AG04449 (cell line): Measurements from ENCODE around the gene ZNF234.
"Not testable (repeated sequence)": the region's sequence is repeated elsewhere in the genome, so short reads cannot be mapped to it uniquely, and the experiment has no call there.

Experiments
- CTCF ChIA-PET: fragments of 350-600 bp; formaldehyde crosslinking; extraction: SDS; loops from one replicate; lab custom pipeline; 2021; ENCODE audit warnings: antibody characterized with exemption; lab: Yijun Ruan, JAX
- POLR2A ChIA-PET: fragments of 400-600, 350-600 bp; formaldehyde crosslinking; extraction: SDS; loops from one replicate; lab custom pipeline; 2020; ENCODE audit warnings: antibody characterized with exemption, inconsistent platforms; lab: Yijun Ruan, JAX
- DNase-seq: peaks from one replicate; pipeline ENCODE4 v3.0.0-alpha.2; 2010; ENCODE audit warnings: low read depth, low spot score
- H3K4me3 ChIP-seq: 2 replicates; pipeline ENCODE4 v1.5.1; 2011; ENCODE audit warnings: low read depth, mild to moderate bottlenecking, control low read depth, low read length
- CTCF ChIP-seq: IDR thresholded peaks from one replicate; pipeline ENCODE4 v1.5.1; 2011; ENCODE audit warnings: mild to moderate bottlenecking, moderate library complexity, low read length, control low read depth, inconsistent platforms; ENCODE audit not compliant: insufficient read depth; ENCODE audit errors: missing control alignments

Gene ZNF234

GRCh38 chr19:44111910-44112463, 29.4 kb upstream of the ZNF234 start:
- ChIA-PET CTCF (no interaction called here), POLR2A (no interaction called here)
- peak; percentile 73 for DNase-seq
- peak overlapping the region; percentile 87 for H3K4me3 ChIP-seq
- TF ChIP-seq CTCF, result no peak

- ChIA-PET CTCF (no interaction called here), POLR2A (interaction anchor here (0.7 kb wide), 1 partner anchor 100 kb away, joined by 3 read pairs; the partner anchor contains the start of gene ZNF227)
- DNase-seq, result no peak
- peak overlapping the region; percentile 87 for H3K4me3 ChIP-seq
- no peak for TF ChIP-seq CTCF
These were observed 28.6 kb upstream of the ZNF234 start for GRCh38 chr19:44112802-44113137.

GRCh38 chr19:44113138-44113783, 28.1 kb upstream of the ZNF234 start, which contains the start of gene ZNF225:
TSS of gene ZNF225 (plus strand) at chr19:44113399. CDS start at chr19:44115828, 2,429 bp downstream.
- CTCF ChIA-PET, result no interaction called here
- H3K4me3 ChIP-seq, result peak within 1 kb of the TSS; percentile 87
- peak; percentile 91 for DNase-seq
- POLR2A ChIA-PET, result interaction anchor here (0.7 to 1.1 kb wide), 2 partner anchors 51 to 99 kb away, joined by 3 to 5 read pairs; partner anchors contain the start of genes ZNF226 and ZNF227
- TF ChIP-seq CTCF, result peak; percentile 8

- H3K4me3 ChIP-seq, result peak overlapping the region; percentile 82
- no peak for TF ChIP-seq CTCF
- ChIA-PET CTCF (interaction anchor here (0.7 kb wide), 1 partner anchor 397 kb away, joined by 3 read pairs; no protein-coding TSS in a partner anchor), POLR2A (interaction anchor here (1.1 kb wide), 1 partner anchor 51 kb away, joined by 5 read pairs; the partner anchor contains the start of gene ZNF226)
- DNase-seq, result no peak
These were observed 27.5 kb upstream of the ZNF234 start for GRCh38 chr19:44113784-44114390.

- CTCF ChIA-PET, H3K4me3 ChIP-seq, DNase-seq, POLR2A ChIA-PET: not testable (repeated sequence)
These were observed 20.2 kb upstream of the ZNF234 start for GRCh38 chr19:44121162-44121561.

GRCh38 chr19:44131955-44132354, 9.4 kb upstream of the ZNF234 start:
- CTCF ChIA-PET, result interaction anchor here (0.7 kb wide), 1 partner anchor 9 kb away, joined by 3 read pairs; no protein-coding TSS in a partner anchor
- TF ChIP-seq CTCF, result no peak
- POLR2A ChIA-PET, result no interaction called here
- DNase-seq, result no peak
- H3K4me3 ChIP-seq, result no peak overlapping the region
